ENCODE data around the gene TASL.

DNA sequence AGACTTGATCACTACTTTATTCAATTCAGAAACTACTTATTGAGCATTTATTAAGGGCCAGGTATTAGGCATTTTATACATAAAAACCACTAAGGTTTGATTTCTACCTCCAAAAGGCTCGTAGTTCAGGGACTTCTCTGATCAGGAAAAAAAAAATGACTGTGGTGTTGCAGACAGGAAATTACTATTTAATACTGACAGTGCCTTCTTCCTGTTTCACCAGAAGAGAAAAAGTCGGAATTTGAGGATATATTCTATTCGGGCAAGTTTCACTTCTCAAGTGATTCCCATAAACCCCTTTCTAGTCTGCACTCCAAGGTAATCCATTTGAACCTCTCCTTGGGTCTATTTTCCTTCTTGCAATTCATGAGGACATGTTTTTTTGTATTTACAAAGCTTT, 15.3 kb upstream of the TASL start:
- TF ChIP-seq POLR2AphosphoS5 (IDR thresholded peaks at IDR 0.05; ENCODE audit: low read depth, low read length): no peak
- TF ChIP-seq TAF1 (IDR thresholded peaks at IDR 0.05; ENCODE audit: borderline replicate concordance, low read depth, low read length): no peak
